HG03432 (cell line): Measurements from ENCODE around the gene LRRC27.

Experiments
- ATAC-seq: cut with Tn5 transposase; IDR thresholded peaks from one replicate; pipeline ENCODE4 v1.9.1; 2021; ENCODE audit warnings: mild to moderate bottlenecking, moderate library complexity; ENCODE audit not compliant: unreplicated experiment

Gene LRRC27

DNA sequence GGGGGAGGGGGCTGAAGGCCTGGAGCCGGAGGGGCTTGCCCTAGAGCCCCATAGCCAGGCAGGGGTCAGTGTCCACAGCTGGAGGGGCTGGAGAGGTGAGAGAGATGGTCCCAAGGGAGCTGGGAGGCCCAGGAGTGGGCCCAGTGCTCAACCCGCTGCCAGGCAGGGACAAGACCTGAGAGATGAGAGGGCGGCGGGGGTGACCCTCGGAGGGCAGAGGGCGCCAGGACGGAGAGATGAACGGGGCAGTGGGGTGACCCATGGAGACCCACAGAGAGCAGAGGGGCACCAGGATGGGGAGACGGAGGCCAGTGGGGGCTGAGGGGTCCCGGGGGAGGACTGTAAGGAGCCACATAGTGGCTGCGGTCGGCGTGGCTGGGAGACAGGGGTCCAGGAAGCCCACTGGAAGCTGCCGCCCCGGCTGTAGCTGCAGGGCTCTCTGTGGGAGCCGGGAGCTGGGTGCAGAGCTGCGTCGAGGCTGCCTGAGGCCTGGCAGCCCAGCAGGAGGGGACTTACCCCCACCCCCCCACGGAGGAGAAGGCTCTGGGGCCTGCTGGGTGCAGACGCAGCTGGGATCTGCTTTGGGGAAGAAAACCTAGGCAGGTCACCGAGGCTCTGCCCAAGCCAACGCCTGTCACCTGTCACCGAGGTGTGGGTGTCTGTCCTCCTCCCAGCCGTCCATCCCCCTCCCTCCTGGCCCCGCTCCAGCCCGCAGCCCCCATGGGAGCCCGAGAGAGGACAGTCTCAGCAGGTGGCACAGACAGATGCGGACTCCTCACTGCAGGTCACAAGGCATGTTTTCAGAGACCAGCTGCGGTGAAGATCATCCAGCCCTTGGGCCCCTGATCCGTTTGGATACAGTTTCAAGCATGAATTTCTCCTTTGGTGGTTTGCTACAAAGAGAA, 90.1 kb downstream of the LRRC27 start:
- ATAC-seq, result peak; percentile 52

DNA sequence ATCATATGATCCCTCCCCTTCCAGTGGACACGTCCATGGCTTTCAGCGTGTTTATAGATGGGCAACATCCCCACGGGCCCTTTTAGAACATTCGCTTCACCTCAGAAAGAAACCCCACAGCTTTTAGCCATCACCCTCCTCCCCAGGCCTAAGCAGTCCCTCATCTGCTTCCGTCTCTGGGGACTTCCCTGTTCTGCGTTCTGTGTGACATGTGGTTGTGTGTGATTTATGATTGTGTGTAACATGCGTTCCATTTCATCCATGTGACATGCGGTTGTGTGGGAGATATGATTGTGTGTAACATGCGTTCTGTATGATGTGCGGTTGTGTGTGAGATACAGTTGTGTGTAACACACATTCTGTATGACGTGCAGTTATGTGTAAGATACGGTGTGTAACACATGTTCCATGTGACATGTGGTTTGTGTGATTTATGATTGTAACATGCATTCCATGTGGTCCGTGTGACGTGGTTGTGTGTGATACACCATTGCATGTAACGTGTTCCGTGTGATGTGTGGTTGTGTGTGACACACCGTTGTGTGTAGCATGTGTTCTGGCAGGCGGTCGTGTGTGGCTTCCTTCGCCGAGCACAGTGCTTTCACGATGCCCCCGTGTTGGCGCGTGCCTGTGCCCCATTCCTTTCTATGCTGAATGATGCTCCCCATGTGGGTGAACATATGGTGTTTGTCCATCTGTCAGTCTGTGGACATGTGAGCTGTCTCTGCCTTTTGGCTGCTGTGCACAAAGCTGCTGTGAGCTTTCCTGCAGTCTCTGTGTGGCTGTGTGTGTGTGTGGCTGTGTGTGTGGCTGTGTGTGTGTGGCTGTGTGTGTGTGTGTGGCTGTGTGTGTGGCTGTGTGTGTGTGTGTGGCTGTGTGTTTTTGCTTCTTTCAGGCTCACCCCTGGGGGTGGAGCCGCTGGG, 91.2 kb downstream of the LRRC27 start:
- ATAC-seq, result peak; percentile 38

DNA sequence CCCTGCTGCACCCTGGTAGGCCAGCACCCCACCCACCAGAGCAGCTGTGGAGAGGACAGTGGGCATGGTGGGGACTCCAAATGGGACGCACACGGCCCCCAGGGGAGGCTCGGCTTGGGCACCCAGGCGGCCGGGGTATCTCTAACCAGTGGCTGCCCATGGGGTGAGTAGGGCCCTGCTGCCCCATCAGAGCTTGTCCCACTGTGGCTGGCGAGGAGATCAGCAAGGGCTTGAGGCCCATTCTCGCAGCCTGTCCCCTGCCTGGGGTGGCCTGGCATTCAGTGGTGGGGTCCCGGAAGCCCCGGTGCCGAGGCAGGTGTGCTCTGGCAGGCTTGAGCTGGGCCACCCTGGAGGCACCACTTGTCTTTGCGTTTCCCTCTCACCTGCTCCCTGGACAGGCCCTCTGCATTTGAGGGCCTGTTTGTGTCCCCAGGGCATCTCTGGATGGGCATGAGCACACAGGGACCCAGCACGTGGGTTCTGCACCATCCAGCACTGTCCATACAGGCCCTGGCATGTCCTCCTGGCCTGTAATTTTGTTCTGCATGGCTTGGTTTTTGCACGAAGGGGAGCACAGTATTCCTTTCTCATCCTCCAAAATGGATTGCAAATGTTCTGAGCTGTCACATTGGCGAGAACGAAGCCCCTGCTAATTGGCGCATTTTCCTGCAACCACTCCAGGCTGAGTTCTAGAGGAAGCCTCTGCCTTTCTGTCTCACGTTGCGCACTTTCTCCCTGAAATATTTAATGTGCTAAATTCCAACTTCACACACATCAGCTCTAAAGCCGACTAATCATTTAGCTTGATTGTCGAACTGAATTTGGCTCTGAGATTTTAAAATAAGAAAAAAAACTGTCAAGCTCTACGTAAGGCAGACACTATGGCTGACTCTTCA, 92.2 kb downstream of the LRRC27 start:
- no peak for ATAC-seq

DNA sequence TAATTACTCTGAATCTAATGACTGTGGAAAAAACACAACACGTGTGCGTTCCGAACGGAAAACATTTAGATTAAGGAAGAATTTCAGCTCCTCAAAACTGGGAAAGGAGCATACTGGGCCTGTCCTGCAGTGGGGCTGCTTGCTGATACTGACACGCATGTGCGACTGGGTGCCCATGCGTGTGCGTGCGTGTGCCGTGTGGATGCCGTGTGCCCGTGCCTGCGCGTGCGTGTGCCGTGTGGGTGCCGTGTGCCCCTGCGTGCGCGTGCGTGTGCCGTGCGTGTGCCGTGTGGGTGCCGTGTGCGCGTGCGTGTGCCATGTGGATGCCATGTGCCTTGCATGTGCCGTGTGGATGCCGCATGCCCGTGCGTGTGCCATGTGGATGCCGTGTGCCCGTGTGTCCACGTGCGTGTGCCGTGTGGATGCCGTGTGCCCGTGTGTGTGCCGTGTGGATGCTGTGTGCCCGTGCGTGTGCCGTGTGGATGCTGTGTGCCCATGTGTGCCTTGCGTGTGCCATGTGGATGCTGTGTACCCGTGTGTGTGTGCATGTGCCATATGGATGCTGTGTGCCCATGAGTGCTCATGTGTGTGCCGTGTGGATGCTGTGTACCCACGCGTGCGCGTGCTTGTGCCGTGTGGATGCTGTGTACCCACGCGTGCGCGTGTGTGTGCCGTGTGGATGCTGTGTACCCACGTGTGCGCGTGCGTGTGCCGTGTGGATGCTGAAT, 93.2 kb downstream of the LRRC27 start:
- no peak for ATAC-seq

DNA sequence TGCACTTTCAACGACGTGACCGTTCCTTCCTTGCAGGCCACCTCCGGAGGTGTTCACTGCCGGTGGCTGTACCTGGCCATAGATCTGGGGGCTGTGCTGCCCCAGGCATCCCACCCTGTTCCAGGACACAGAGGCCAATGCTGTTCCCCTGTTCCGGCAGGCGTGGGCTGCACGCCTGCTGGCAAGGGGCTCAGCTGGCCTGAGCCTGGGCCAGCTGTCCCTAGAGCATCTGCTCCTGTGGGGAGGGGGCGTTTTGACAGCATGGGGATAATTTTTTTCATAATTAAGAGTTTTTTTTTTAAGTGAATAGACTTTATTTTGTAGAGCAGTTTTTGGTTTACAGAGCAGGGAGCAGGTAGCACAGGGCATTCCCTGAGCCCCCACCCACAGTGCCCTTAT, 93.8 kb downstream of the LRRC27 start:
- no peak for ATAC-seq

DNA sequence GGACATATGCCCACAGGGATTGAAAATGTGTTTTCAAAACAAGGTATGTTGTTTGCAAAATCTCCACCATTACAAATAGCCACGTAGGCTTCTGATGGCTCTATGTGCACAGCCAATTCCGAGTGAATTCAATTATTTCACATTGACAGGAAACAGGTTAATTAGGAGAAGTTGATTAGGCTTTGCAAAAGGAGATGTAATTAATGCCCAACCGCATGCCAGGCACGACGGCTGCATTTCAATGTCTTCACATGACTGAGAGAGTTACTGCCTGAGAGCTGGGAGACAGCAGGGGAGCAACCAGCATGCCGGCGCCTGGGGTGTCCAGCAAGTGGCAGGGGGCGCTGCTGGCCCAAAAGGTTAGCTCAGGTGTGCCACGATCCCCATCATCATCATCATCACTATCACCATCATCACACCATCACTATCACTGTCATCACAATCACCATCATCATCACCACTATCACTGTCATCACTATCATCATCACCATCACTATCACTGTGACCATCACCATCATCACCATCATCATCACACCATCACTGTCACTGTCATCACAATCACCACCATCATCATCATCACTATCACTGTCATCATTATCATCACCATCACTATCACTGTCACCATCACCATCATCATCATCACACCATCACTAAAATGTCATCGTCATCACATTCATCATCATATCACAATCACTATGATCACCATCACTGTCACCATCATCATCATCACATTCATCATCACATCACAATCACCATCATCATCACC, 95.2 kb downstream of the LRRC27 start:
- ATAC-seq, result no peak

DNA sequence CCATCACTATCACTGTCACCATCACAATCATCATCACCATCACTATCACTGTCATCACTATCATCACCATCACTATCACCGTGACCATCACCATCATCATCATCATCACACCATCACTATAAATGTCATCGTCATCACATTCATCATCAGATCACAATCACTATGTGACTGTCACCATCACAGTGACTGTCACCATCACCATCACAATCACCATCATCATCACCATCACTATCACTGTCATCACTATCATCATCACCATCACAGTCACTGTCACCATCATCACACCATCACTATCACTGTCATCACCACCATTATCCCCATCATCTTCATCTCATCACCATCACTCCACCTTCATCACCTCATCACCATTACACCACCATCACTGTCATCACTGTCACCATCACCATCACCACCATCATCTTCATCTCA, 96.0 kb downstream of the LRRC27 start:
- ATAC-seq, result no peak

DNA sequence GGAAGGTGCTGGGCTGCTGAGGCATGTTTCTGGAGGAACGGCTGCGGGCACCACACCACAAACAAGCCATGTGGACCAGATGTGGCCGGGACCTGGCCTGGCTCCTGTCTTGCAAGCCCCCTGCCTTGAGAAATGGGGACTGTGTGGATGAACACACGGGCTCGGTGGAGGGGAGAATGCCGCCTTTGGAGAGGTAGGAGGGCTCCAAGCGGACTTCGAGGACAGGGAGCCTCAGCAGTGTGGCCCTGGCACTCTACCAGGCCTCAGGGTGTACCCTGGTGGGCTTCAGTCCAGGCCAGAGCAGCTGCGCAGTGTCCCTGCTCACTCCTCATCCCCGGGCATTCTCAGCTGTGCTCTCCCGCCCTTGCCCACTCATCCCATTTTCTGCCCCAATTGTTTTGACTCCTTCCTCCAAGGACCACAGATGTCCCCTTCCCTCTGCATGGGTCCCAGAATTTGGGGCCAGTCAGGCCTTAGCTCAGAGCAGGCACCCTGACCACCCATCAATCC, 96.5 kb downstream of the LRRC27 start:
- no peak for ATAC-seq
